HG03280 (cell line): Measurements from ENCODE around the gene FBXL7.

Experiments used
- ATAC-seq: cut with Tn5 transposase; IDR thresholded peaks from one replicate; pipeline ENCODE4 v1.9.1; 2021; ENCODE audit warnings: mild to moderate bottlenecking, moderate library complexity; ENCODE audit not compliant: unreplicated experiment

FBXL7 gene

GRCh38 chr5:15932066-15932465 lies 432.1 kb downstream of the FBXL7 start:
- no peak for ATAC-seq

- ATAC-seq, result no peak
These were observed 433.6 kb downstream of the FBXL7 start for GRCh38 chr5:15933259-15934207.

- ATAC-seq, result no peak
These were observed 436.7 kb downstream of the FBXL7 start for GRCh38 chr5:15936505-15937245.

- ATAC-seq, result no peak
These were observed 437.7 kb downstream of the FBXL7 start for GRCh38 chr5:15937708-15938107.

- ATAC-seq, result no peak
These were observed 438.2 kb downstream of the FBXL7 start for GRCh38 chr5:15938186-15938585.

- no peak for ATAC-seq
These were observed 439.0 kb downstream of the FBXL7 start for GRCh38 chr5:15938961-15939360.

GRCh38 chr5:15940905-15941304 lies 440.9 kb downstream of the FBXL7 start:
- no peak for ATAC-seq

- no peak for ATAC-seq
These were observed 443.5 kb downstream of the FBXL7 start for GRCh38 chr5:15943487-15943886.

GRCh38 chr5:15946026-15946425 lies 446.0 kb downstream of the FBXL7 start:
- no peak for ATAC-seq

- no peak for ATAC-seq
These were observed 448.2 kb downstream of the FBXL7 start for GRCh38 chr5:15948190-15948589.

- ATAC-seq, result no peak
These were observed 451.1 kb downstream of the FBXL7 start for GRCh38 chr5:15951126-15951525.

GRCh38 chr5:15951550-15951949 lies 451.6 kb downstream of the FBXL7 start:
- no peak for ATAC-seq

- no peak for ATAC-seq
These were observed 456.6 kb downstream of the FBXL7 start for GRCh38 chr5:15956622-15957021.

- no peak for ATAC-seq
These were observed 457.1 kb downstream of the FBXL7 start for GRCh38 chr5:15957124-15957523.

- no peak for ATAC-seq
These were observed 459.6 kb downstream of the FBXL7 start for GRCh38 chr5:15959370-15960164.

- no peak for ATAC-seq
These were observed 466.2 kb downstream of the FBXL7 start for GRCh38 chr5:15966066-15966640.

- ATAC-seq, result no peak
These were observed 466.7 kb downstream of the FBXL7 start for GRCh38 chr5:15966651-15967050.

GRCh38 chr5:15968993-15969392 lies 469.0 kb downstream of the FBXL7 start:
- ATAC-seq, result no peak

- ATAC-seq, result no peak
These were observed 477.9 kb downstream of the FBXL7 start for GRCh38 chr5:15977851-15978250.

- ATAC-seq, result no peak
These were observed 480.9 kb downstream of the FBXL7 start for GRCh38 chr5:15980835-15981234.

GRCh38 chr5:15983392-15983791 lies 483.4 kb downstream of the FBXL7 start:
- no peak for ATAC-seq
